Liver (tissue), 9 donors: Measurements from ENCODE around the gene CDH26. TPM values are rescaled to one million over a fixed set of nuclear protein-coding genes. Genes with fewer than 3 reads are reported as not detected.

Experiments used
- DNase-seq: peaks from one replicate; pipeline ENCODE4 v3.0.0-alpha.2; 2017; ENCODE audit warnings: low spot score
- H3K27ac ChIP-seq, 2 donors: one replicate each; pipeline ENCODE4 v1.7.0; 2013; ENCODE audit warnings: inconsistent platforms in 2 of 2, low read length in 2 of 2, control low read depth in 1 of 2, low read depth in 1 of 2, mild to moderate bottlenecking in 1 of 2
- H3K27me3 ChIP-seq, 4 donors: one replicate each; pipeline versions ENCODE4 v1.6.1 to v1.7.0; 2013; ENCODE audit warnings: low read length in 3 of 4, inconsistent platforms in 1 of 4, mild to moderate bottlenecking in 1 of 4, moderate library complexity in 1 of 4; ENCODE audit not compliant: control insufficient read depth in 4 of 4, insufficient read depth in 4 of 4
- H3K36me3 ChIP-seq, 4 donors: one replicate each; pipeline versions ENCODE4 v1.6.1 to v1.7.0; 2013; ENCODE audit warnings: low read length in 3 of 4, mild to moderate bottlenecking in 3 of 4, low read depth in 1 of 4, moderate library complexity in 1 of 4; ENCODE audit not compliant: control insufficient read depth in 4 of 4, insufficient read depth in 3 of 4
- H3K4me1 ChIP-seq, 4 donors: one replicate each; pipeline versions ENCODE4 v1.6.1 to v1.7.0; 2013; ENCODE audit warnings: low read length in 3 of 4, mild to moderate bottlenecking in 3 of 4, moderate library complexity in 1 of 4; ENCODE audit not compliant: control insufficient read depth in 4 of 4, insufficient read depth in 4 of 4
- H3K4me3 ChIP-seq, 3 donors: one replicate each; pipeline versions ENCODE4 v1.6.1 to v1.7.0; 2013; ENCODE audit warnings: low read length in 3 of 3, control low read depth in 1 of 3, low read depth in 1 of 3, mild to moderate bottlenecking in 1 of 3
- H3K9ac ChIP-seq, 2 donors: one replicate each; pipeline ENCODE4 v1.7.0; 2013; ENCODE audit warnings: low read length in 2 of 2, mild to moderate bottlenecking in 2 of 2, moderate library complexity in 2 of 2, control low read depth in 1 of 2, low read depth in 1 of 2
- H3K9me3 ChIP-seq, 4 donors: one replicate each; pipeline versions ENCODE4 v1.6.1 to v1.7.0; 2013; ENCODE audit warnings: low read length in 3 of 4; ENCODE audit not compliant: control insufficient read depth in 4 of 4
- EGR1 ChIP-seq, 2 donors: IDR thresholded peaks; 2 replicates each; pipeline ENCODE4 v1.6.1; 2016 to 2018; ENCODE audit warnings: antibody characterized with exemption in 2 of 2, low read depth in 2 of 2
- FOXA1 ChIP-seq: IDR thresholded peaks from 2 replicates; pipeline ENCODE4 v1.6.1; 2016; ENCODE audit warnings: antibody characterized with exemption
- GABPA ChIP-seq, 2 donors: IDR thresholded peaks in 1 of 2; conservative IDR thresholded peaks in 1 of 2; 2 replicates each; pipeline ENCODE4 v1.6.1; 2016; ENCODE audit warnings: antibody characterized with exemption in 2 of 2, mild to moderate bottlenecking in 1 of 2, moderate library complexity in 1 of 2
- HNF4A ChIP-seq, 2 donors: conservative IDR thresholded peaks; 2 replicates each; pipeline ENCODE4 v1.6.1; 2016; ENCODE audit warnings: antibody characterized with exemption in 2 of 2, mild to moderate bottlenecking in 2 of 2
- HNF4G ChIP-seq: IDR thresholded peaks from 2 replicates; pipeline ENCODE4 v1.6.1; 2016; ENCODE audit warnings: antibody characterized with exemption
- JUND ChIP-seq, 2 donors: IDR thresholded peaks; 2 replicates each; pipeline ENCODE4 v1.6.1; 2016; ENCODE audit warnings: antibody characterized with exemption in 2 of 2
- NR2F2 ChIP-seq: IDR thresholded peaks from 2 replicates; pipeline ENCODE4 v1.6.1; 2016; ENCODE audit warnings: antibody characterized with exemption
- RAD21 ChIP-seq, 2 donors: IDR thresholded peaks; 2 replicates each; pipeline ENCODE4 v1.6.1; 2016; ENCODE audit warnings: antibody characterized with exemption in 2 of 2, mild to moderate bottlenecking in 2 of 2
- REST ChIP-seq: IDR thresholded peaks from 2 replicates; pipeline ENCODE4 v1.6.1; 2016; ENCODE audit warnings: antibody characterized with exemption, mild to moderate bottlenecking
- SP1 ChIP-seq: IDR thresholded peaks from 2 replicates; pipeline ENCODE4 v1.6.1; 2018; ENCODE audit warnings: antibody characterized with exemption, mild to moderate bottlenecking
- YY1 ChIP-seq: IDR thresholded peaks from 2 replicates; pipeline ENCODE4 v1.6.1; 2016; ENCODE audit warnings: antibody characterized with exemption, mild to moderate bottlenecking
- WGBS: extraction: QIAGEN DNeasy Blood & Tissue Kit; methylation state at CpG from one replicate; pipeline ENCODE4 v1.1.7; 2013; 5-methylcytosine and 5-hydroxymethylcytosine counted together
- polyA plus RNA-seq, 2 donors: library from polyadenylated mRNA; stranded (reverse) in 1 of 2; unstranded in 1 of 2; fragments of 200-250 nt in 1 of 2; fragments of >200 nt in 1 of 2; fragmentation: Nextera tagmentation in 1 of 2; extraction: Ambion mirVana in 1 of 2; gene quantifications; one replicate each; pipeline versions ENCODE4 v1.2.1 to v1.2.3, GENCODE V29; 2013 to 2015
- total RNA-seq, 2 donors: library from RNA; depleted of rRNA; stranded (reverse); fragments of >200 nt; gene quantifications; one replicate each; pipeline ENCODE4 v1.2.3, GENCODE V29; 2014
- TF ChIP-seq, protein P1 (sequence below): IDR thresholded peaks from 2 replicates; pipeline ENCODE4 v1.6.1; 2016; ENCODE audit warnings: antibody characterized with exemption
- donor health status: healthy.
- donor health status: healthy.
- donor health status: healthy.
- donor health status: healthy.
- donor health status: healthy.

Gene CDH26
- total and polyA plus RNA-seq, 4 donors, result 0.03 to 0.70 (median 0.43) TPM

GRCh38 chr20:60026010-60026409 lies 67.8 kb downstream of the CDH26 start:
- Histone ChIP-seq H3K4me1 (no peaks in the 10 kb centered on the region), H3K9ac (no peak overlapping the region), H3K9me3 (peaks cover 0 to 2% (median 0%) of the 10 kb centered on the region in 4 donors), H3K36me3 (no peaks in the 10 kb centered on the region), H3K27me3 (no peaks in the 10 kb centered on the region), H3K4me3 (no peak overlapping the region), H3K27ac (no peak overlapping the region)
- 88% methylated on average over 4 of the region's 4 CpGs for WGBS
- TF ChIP-seq SP1 (no peak), HNF4A (conservative IDR thresholded peaks at IDR 0.05) (no peak), HNF4G (no peak), RAD21 (IDR thresholded peaks at IDR 0.05) (no peak), JUND (IDR thresholded peaks at IDR 0.05) (no peak), FOXA1 (no peak), GABPA (IDR thresholded peaks at IDR 0.05 in 1 of 2, conservative IDR thresholded peaks at IDR 0.05 in 1 of 2) (no peak), YY1 (no peak), REST (no peak), EGR1 (IDR thresholded peaks at IDR 0.05; ENCODE audit: low read depth in 2 of 2) (no peak)
- TF ChIP-seq, protein P1, sequence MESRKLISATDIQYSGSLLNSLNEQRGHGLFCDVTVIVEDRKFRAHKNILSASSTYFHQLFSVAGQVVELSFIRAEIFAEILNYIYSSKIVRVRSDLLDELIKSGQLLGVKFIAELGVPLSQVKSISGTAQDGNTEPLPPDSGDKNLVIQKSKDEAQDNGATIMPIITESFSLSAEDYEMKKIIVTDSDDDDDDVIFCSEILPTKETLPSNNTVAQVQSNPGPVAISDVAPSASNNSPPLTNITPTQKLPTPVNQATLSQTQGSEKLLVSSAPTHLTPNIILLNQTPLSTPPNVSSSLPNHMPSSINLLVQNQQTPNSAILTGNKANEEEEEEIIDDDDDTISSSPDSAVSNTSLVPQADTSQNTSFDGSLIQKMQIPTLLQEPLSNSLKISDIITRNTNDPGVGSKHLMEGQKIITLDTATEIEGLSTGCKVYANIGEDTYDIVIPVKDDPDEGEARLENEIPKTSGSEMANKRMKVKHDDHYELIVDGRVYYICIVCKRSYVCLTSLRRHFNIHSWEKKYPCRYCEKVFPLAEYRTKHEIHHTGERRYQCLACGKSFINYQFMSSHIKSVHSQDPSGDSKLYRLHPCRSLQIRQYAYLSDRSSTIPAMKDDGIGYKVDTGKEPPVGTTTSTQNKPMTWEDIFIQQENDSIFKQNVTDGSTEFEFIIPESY, result no peak
- no peak for DNase-seq

DNA sequence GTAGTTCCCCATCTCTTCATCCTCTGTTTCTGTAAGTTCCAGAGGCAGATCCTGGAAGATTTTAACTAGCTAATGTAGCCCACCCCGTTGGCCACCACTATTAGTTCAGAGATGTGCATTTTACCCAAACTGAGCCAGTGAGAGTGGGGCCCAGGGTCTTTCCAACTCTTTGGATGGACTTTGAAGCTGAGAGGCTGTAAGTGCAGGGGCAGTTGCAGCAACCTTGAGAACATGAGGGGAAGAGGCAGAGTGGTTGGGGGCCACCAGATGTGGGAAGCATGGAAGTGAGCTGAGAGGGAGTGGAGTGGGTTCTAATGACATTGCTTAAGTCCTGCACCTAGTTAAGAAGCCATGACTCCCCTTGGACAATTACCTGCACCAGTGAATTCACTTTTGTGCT lies 72.2 kb downstream of the CDH26 start:
- no peak for DNase-seq
- Histone ChIP-seq H3K9me3 (peaks cover 0 to 2% (median 0%) of the 10 kb centered on the region in 4 donors), H3K4me1 (peaks cover 3 to 13% (median 6%) of the 10 kb centered on the region in 4 donors), H3K9ac (no peak overlapping the region), H3K27me3 (no peaks in the 10 kb centered on the region), H3K27ac (no peak overlapping the region), H3K36me3 (no peaks in the 10 kb centered on the region), H3K4me3 (no peak overlapping the region)
- TF ChIP-seq FOXA1 (no peak), NR2F2 (no peak), HNF4A (conservative IDR thresholded peaks at IDR 0.05) (no peak)
- TF ChIP-seq, protein P1, result no peak
- WGBS, result 84% methylated on average over 1 of the region's 1 CpG
